Fibroblast of lung (primary cell): ENCODE results near the gene ACTR1A. TPM values are rescaled to one million over a fixed set of nuclear protein-coding genes. Genes with fewer than 3 reads are reported as not detected.
"Not testable (repeated sequence)": the region's sequence is repeated elsewhere in the genome, so short reads cannot be mapped to it uniquely, and the experiment has no call there.

Source experiments
- DNase-seq, 2 donors: peaks; one replicate each; pipeline versions ENCODE4 v3.0.0 to v3.0.0-alpha.2; 2010; ENCODE audit warnings: low read depth in 2 of 2
- H2AFZ ChIP-seq: 2 replicates; pipeline ENCODE4 v1.5.1; 2012; ENCODE audit warnings: low read length, control low read depth, inconsistent platforms
- H3K27ac ChIP-seq: 2 replicates; pipeline ENCODE4 v1.5.1; 2011; ENCODE audit warnings: low read length, control low read depth; ENCODE audit not compliant: insufficient read depth
- H3K27me3 ChIP-seq: 2 replicates; pipeline ENCODE4 v1.5.1; 2011; ENCODE audit warnings: mild to moderate bottlenecking, low read length; ENCODE audit not compliant: control insufficient read depth, insufficient read depth
- H3K36me3 ChIP-seq: 2 replicates; pipeline ENCODE4 v1.5.1; 2011; ENCODE audit warnings: low read length; ENCODE audit not compliant: control insufficient read depth, insufficient read depth
- H3K4me1 ChIP-seq: 2 replicates; pipeline ENCODE4 v1.5.1; 2011; ENCODE audit warnings: low read length; ENCODE audit not compliant: control insufficient read depth, insufficient read depth; ENCODE audit errors: extremely low read depth
- H3K4me2 ChIP-seq: 2 replicates; pipeline ENCODE4 v1.5.1; 2011; ENCODE audit warnings: low read length, control low read depth; ENCODE audit not compliant: insufficient read depth; ENCODE audit errors: extremely low read depth
- H3K4me3 ChIP-seq, 4 experiments: fragments of 200-600 bp in 1 of 4; sonication (generic) in 1 of 4; replicated peaks in 1 of 4; 2 replicates each; pipeline ENCODE4 v1.5.1; 2011 to 2016; ENCODE audit warnings: low read length in 4 of 4, low read depth in 3 of 4, mild to moderate bottlenecking in 3 of 4, control low read depth in 2 of 4, inconsistent platforms in 1 of 4, mixed read lengths in 1 of 4; ENCODE audit not compliant: insufficient read depth in 1 of 4; ENCODE audit errors: control extremely low read depth in 1 of 4
- H3K79me2 ChIP-seq: 2 replicates; pipeline ENCODE4 v1.5.1; 2012; ENCODE audit warnings: mild to moderate bottlenecking, low read length, inconsistent platforms; ENCODE audit not compliant: control insufficient read depth, insufficient read depth
- H3K9ac ChIP-seq: 2 replicates; pipeline ENCODE4 v1.5.1; 2011; ENCODE audit warnings: mild to moderate bottlenecking, low read length, control low read depth; ENCODE audit not compliant: insufficient read depth
- H3K9me3 ChIP-seq: 2 replicates; pipeline ENCODE4 v1.5.1; 2012; ENCODE audit warnings: low read depth, low read length; ENCODE audit not compliant: control insufficient read depth, insufficient read depth
- H4K20me1 ChIP-seq: 2 replicates; pipeline ENCODE4 v1.5.1; 2011; ENCODE audit warnings: low read length; ENCODE audit not compliant: control insufficient read depth, insufficient read depth; ENCODE audit errors: extremely low read depth
- CTCF ChIP-seq, 2 donors: IDR thresholded peaks in 1 of 2; conservative IDR thresholded peaks in 1 of 2; 1 replicate in 1 of 2; 2 replicates in 1 of 2; pipeline ENCODE4 v1.5.1; 2011 to 2012; ENCODE audit warnings: low read length in 2 of 2, control low read depth in 1 of 2, inconsistent platforms in 1 of 2, low read depth in 1 of 2, mild to moderate bottlenecking in 1 of 2
- EZH2 ChIP-seq: IDR thresholded peaks from 2 replicates; pipeline ENCODE4 v1.5.1; 2012; ENCODE audit warnings: low read length, control low read depth, mild to moderate bottlenecking; ENCODE audit errors: missing control alignments
- polyA plus RNA-seq, 2 donors: library from polyadenylated mRNA; depleted of rRNA in 1 of 2; stranded (reverse) in 1 of 2; unstranded in 1 of 2; fragments of >200 nt; gene quantifications; 2 replicates each; pipeline ENCODE4 v1.2.1, GENCODE V29; 2011 to 2012; ENCODE audit warnings: missing spikeins in 1 of 2
- total RNA-seq: library from RNA; depleted of rRNA; stranded (reverse); fragments of >200 nt; gene quantifications from 2 replicates; pipeline ENCODE4 v1.2.1, GENCODE V29; 2014

The ACTR1A gene
- total and polyA plus RNA-seq, 2 donors (not counting 1 experiment from before 2014, with no cell fraction given) = 125 to 128 TPM

GRCh38 chr10:102537948-102538347 is 35.4 kb upstream of the ACTR1A start:
- Histone ChIP-seq H4K20me1 (no peaks in the 10 kb centered on the region), H3K79me2 (no peaks in the 10 kb centered on the region)

GRCh38 chr10:102537367-102537766 is 34.9 kb upstream of the ACTR1A start:
- no peak overlapping the region for H2AFZ ChIP-seq
- TF ChIP-seq EZH2 = no peak
- TF ChIP-seq CTCF (conservative IDR thresholded peaks at IDR 0.05 in 1 of 2, IDR thresholded peaks at IDR 0.05 in 1 of 2; ENCODE audit: low read depth in 1 of 2, low read length in 2 of 2) = no peak
- H3K4me1 ChIP-seq = no peaks in the 10 kb centered on the region
- H3K4me3 ChIP-seq = no peak overlapping the region
- H3K9ac ChIP-seq = no peak overlapping the region
- H3K79me2 ChIP-seq = no peaks in the 10 kb centered on the region
- no peak for DNase-seq
- H3K36me3 ChIP-seq = no peaks in the 10 kb centered on the region
- H4K20me1 ChIP-seq = no peaks in the 10 kb centered on the region
- no peak overlapping the region for H3K4me2 ChIP-seq
- H3K27ac ChIP-seq = no peak overlapping the region
- H3K9me3 ChIP-seq = no peaks in the 10 kb centered on the region
- no peaks in the 10 kb centered on the region for H3K27me3 ChIP-seq

More at GRCh38 chr10:102537948-102538347, 35.4 kb upstream of the ACTR1A start:
- Histone ChIP-seq H3K4me3 (no peak overlapping the region), H3K27ac (no peak overlapping the region), H3K36me3 (no peaks in the 10 kb centered on the region), H3K27me3 (no peaks in the 10 kb centered on the region), H3K9ac (no peak overlapping the region), H3K4me1 (no peaks in the 10 kb centered on the region), H3K4me2 (no peak overlapping the region), H2AFZ (no peak overlapping the region), H3K9me3 (no peaks in the 10 kb centered on the region)
- DNase-seq = no peak
- no peak for TF ChIP-seq EZH2
- TF ChIP-seq CTCF (conservative IDR thresholded peaks at IDR 0.05 in 1 of 2, IDR thresholded peaks at IDR 0.05 in 1 of 2; ENCODE audit: low read depth in 1 of 2, low read length in 2 of 2) = no peak

- TF ChIP-seq EZH2 = no peak
- TF ChIP-seq CTCF (conservative IDR thresholded peaks at IDR 0.05 in 1 of 2, IDR thresholded peaks at IDR 0.05 in 1 of 2; ENCODE audit: low read depth in 1 of 2, low read length in 2 of 2) = no peak
- Histone ChIP-seq H3K36me3 (no peaks in the 10 kb centered on the region), H4K20me1 (no peaks in the 10 kb centered on the region), H2AFZ (no peak overlapping the region), H3K9ac (no peak overlapping the region), H3K79me2 (no peaks in the 10 kb centered on the region), H3K4me2 (no peak overlapping the region), H3K9me3 (no peaks in the 10 kb centered on the region), H3K27me3 (no peaks in the 10 kb centered on the region), H3K4me3 (no peak overlapping the region), H3K4me1 (no peaks in the 10 kb centered on the region), H3K27ac (no peak overlapping the region)
- no peak for DNase-seq
Observed at GRCh38 chr10:102535481-102536147, 33.1 kb upstream of the ACTR1A start.

- H3K4me2 ChIP-seq, H3K27me3 ChIP-seq, H3K4me3 ChIP-seq, H3K36me3 ChIP-seq, H2AFZ ChIP-seq, H3K79me2 ChIP-seq, H3K9me3 ChIP-seq, H4K20me1 ChIP-seq, H3K27ac ChIP-seq, H3K4me1 ChIP-seq, H3K9ac ChIP-seq, DNase-seq: not testable (repeated sequence)
Observed at GRCh38 chr10:102534966-102535365, 32.5 kb upstream of the ACTR1A start.
